ENCODE measurements around the gene NTMT1.

Gene NTMT1

DNA sequence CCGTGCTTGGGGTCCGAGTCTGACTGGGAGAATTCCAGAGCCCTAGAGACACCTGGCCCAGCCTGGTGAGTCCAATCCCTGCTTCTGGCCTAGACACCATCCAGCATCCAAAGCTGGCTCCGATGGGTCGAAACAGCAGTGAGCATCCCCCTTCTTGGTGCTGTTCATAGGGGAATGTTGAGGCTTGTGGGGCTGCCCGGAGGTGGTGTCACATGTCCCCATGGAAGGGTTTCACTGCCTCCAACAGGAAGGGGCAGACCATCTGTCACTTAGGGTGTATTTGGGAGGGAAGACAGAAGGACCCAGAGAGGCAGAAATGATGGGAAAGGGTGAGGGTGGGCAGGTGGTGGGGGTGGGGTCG is 19.0 kb upstream of the NTMT1 start:
- Histone ChIP-seq H3K4me3 (replicated peaks; ENCODE audit: insufficient read depth, low read length) (no peak overlapping the region), H3K27ac (replicated peaks) (peak overlapping the region; percentile 58), H3K27me3 (ENCODE audit: insufficient read depth, poor library complexity, severe bottlenecking) (no peaks in the 10 kb centered on the region)
- TF ChIP-seq SPI1 (IDR thresholded peaks at IDR 0.05; ENCODE audit: borderline replicate concordance, low read depth) (no peak), POLR2AphosphoS5 (IDR thresholded peaks at IDR 0.05; ENCODE audit: low read depth) (no peak), GABPA (IDR thresholded peaks at IDR 0.05; ENCODE audit: low read depth) (no peak)
- TF ChIP-seq, protein P1, sequence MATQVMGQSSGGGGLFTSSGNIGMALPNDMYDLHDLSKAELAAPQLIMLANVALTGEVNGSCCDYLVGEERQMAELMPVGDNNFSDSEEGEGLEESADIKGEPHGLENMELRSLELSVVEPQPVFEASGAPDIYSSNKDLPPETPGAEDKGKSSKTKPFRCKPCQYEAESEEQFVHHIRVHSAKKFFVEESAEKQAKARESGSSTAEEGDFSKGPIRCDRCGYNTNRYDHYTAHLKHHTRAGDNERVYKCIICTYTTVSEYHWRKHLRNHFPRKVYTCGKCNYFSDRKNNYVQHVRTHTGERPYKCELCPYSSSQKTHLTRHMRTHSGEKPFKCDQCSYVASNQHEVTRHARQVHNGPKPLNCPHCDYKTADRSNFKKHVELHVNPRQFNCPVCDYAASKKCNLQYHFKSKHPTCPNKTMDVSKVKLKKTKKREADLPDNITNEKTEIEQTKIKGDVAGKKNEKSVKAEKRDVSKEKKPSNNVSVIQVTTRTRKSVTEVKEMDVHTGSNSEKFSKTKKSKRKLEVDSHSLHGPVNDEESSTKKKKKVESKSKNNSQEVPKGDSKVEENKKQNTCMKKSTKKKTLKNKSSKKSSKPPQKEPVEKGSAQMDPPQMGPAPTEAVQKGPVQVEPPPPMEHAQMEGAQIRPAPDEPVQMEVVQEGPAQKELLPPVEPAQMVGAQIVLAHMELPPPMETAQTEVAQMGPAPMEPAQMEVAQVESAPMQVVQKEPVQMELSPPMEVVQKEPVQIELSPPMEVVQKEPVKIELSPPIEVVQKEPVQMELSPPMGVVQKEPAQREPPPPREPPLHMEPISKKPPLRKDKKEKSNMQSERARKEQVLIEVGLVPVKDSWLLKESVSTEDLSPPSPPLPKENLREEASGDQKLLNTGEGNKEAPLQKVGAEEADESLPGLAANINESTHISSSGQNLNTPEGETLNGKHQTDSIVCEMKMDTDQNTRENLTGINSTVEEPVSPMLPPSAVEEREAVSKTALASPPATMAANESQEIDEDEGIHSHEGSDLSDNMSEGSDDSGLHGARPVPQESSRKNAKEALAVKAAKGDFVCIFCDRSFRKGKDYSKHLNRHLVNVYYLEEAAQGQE (IDR thresholded peaks at IDR 0.05; ENCODE audit: insufficient replicate concordance, low read depth), result no peak
- TF ChIP-seq, protein P2, sequence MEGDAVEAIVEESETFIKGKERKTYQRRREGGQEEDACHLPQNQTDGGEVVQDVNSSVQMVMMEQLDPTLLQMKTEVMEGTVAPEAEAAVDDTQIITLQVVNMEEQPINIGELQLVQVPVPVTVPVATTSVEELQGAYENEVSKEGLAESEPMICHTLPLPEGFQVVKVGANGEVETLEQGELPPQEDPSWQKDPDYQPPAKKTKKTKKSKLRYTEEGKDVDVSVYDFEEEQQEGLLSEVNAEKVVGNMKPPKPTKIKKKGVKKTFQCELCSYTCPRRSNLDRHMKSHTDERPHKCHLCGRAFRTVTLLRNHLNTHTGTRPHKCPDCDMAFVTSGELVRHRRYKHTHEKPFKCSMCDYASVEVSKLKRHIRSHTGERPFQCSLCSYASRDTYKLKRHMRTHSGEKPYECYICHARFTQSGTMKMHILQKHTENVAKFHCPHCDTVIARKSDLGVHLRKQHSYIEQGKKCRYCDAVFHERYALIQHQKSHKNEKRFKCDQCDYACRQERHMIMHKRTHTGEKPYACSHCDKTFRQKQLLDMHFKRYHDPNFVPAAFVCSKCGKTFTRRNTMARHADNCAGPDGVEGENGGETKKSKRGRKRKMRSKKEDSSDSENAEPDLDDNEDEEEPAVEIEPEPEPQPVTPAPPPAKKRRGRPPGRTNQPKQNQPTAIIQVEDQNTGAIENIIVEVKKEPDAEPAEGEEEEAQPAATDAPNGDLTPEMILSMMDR (IDR thresholded peaks at IDR 0.05; ENCODE audit: insufficient read depth, low read length), result no peak
- DNase-seq (ENCODE audit: low read depth in 1 of 2, low spot score in 1 of 2), result no peak

DNA sequence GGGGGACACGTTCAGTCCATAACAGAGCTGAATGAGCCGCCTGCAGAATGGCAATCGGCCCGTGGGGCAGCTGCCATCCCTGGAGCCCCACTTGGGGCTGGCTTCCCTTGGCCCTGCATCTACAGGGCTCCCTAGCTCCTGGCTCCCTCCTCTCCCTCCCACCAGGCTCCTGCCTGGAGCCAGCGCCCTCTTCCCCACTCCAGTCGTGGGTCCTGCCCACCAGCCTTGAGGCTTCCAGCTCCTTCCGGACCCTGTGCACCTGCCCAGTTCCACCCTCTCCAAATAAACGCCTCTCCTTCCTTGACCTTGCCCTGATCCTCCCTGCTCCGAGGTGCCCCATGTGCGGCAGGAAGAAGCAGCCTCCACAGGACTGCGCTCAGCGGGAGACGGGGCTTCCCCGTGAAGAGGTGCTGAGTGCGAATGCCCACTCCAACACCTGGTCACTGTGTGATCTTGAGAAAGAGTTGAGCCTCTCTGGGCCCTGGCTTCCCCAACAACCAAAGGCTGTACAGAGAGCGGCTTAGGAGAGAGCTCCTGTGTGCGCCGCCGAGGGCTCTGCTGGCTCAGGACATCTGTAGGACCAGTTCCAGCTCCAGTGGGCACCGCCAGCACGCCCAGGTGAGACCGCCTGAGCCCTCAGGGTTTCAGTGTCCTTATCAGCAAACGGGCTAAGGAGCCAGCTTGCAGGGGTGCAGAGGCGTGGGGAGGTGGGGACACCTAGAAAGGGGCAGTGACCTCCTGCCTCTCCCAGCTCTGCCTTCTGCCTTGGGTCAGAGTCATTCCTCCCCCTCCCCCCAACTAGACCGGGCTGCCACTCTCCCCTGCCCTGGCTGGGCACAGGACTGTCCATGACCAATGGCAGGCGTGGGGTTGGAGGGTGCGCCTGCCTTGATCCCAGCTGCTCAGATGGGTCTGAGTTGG is 17.1 kb upstream of the NTMT1 start:
- Histone ChIP-seq H3K27me3 (ENCODE audit: insufficient read depth, poor library complexity, severe bottlenecking) (no peaks in the 10 kb centered on the region), H3K27ac (replicated peaks) (peak overlapping the region; percentile 58; the same call in 1 of the 2 replicates), H3K4me3 (replicated peaks; ENCODE audit: insufficient read depth, low read length) (no peak overlapping the region)
- TF ChIP-seq POLR2AphosphoS5 (IDR thresholded peaks at IDR 0.05; ENCODE audit: low read depth) (no peak), GABPA (IDR thresholded peaks at IDR 0.05; ENCODE audit: low read depth) (no peak), SPI1 (IDR thresholded peaks at IDR 0.05; ENCODE audit: borderline replicate concordance, low read depth) (no peak)
- TF ChIP-seq, protein P1 (IDR thresholded peaks at IDR 0.05; ENCODE audit: insufficient replicate concordance, low read depth), result no peak
- TF ChIP-seq, protein P2 (IDR thresholded peaks at IDR 0.05; ENCODE audit: insufficient read depth, low read length), result no peak
- DNase-seq (ENCODE audit: low read depth in 1 of 2, low spot score in 1 of 2), result no peak

DNA sequence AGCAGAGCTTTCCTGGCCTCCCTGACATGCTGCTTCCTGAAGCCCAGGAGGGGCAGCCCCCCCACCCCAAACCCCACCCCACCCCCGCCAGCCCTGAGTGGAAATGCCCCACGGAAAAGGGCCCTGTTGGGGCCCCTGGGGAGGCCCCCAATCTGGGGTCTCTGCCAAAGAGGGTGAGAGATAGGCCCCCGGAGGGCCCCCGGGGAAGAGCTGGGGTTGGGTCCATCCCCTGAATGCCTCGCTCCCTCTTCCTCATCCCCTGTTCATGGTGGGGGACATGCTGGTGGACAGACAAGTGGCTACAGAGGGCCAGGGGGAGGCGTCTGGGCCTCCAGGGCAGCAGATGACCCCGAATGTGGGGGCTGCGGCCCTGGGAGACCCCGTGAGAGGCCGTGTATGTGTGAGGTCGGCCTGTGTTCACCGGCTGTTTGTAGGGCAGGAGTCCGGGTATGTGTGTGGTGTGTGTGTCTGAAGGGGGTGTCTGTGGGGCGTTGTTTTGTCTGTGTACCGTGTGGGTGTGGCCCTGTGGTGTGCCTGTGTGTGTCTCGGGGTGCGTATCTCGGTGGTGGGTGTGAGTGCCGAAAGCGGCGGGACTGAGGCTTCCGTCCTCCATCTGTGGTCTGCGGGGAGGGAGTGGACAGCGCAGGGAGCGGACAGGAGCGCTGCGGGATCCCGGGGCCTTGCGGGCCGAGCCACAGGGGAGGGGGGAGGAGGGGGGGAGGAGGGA is 16.3 kb upstream of the NTMT1 start:
- H3K4me3 ChIP-seq (replicated peaks; ENCODE audit: insufficient read depth, low read length), result no peak overlapping the region; the same call in 1 of the 2 replicates
- TF ChIP-seq, protein P2 (IDR thresholded peaks at IDR 0.05; ENCODE audit: insufficient read depth, low read length), result no peak
- TF ChIP-seq, protein P1 (IDR thresholded peaks at IDR 0.05; ENCODE audit: insufficient replicate concordance, low read depth), result no peak
- TF ChIP-seq SPI1 (IDR thresholded peaks at IDR 0.05; ENCODE audit: borderline replicate concordance, low read depth), result no peak
- no peak for TF ChIP-seq POLR2AphosphoS5 (IDR thresholded peaks at IDR 0.05; ENCODE audit: low read depth)
- TF ChIP-seq GABPA (IDR thresholded peaks at IDR 0.05; ENCODE audit: low read depth), result no peak
- no peak for DNase-seq (ENCODE audit: low read depth in 1 of 2, low spot score in 1 of 2)
- H3K27me3 ChIP-seq (ENCODE audit: insufficient read depth, poor library complexity, severe bottlenecking), result no peaks in the 10 kb centered on the region
- H3K27ac ChIP-seq (replicated peaks), result no peak overlapping the region
